Measurements from ENCODE around the gene RPS18. TPM values are rescaled to one million over a fixed set of nuclear protein-coding genes. Genes with fewer than 3 reads are reported as not detected.

Gene RPS18
- total and polyA plus RNA-seq, 9 of the 15 experiments (the other 6 are each of a cell fraction or from before 2014, with no cell fraction given), result 5,023 to 17,516 (median 8,131) TPM

GRCh38 chr6:33271468-33272274 is at the start of gene RPS18, which contains the start of gene VPS52 (continued):
- TF ChIP-seq ZNF407 (IDR thresholded peaks at IDR 0.05; ENCODE audit: low read depth), result no peak
- peak; percentile 43 for TF ChIP-seq PRPF4 (IDR thresholded peaks at IDR 0.05; ENCODE audit: insufficient read depth, low read depth, low read length, poor library complexity, severe bottlenecking)
- peak; percentile 100 for TF ChIP-seq GABPB1 (CRISPR knock-in tag; IDR thresholded peaks at IDR 0.05)
- TF ChIP-seq ELF4 (CRISPR knock-in tag; IDR thresholded peaks at IDR 0.05), result peak; percentile 3; the same call in 1 of the 2 replicates
- 0 out of 2 replicates have a peak, but pooled peaks have one; percentile 52 for TF ChIP-seq HOMEZ (CRISPR knock-in tag; IDR thresholded peaks at IDR 0.05)
- TF ChIP-seq ATF7 (IDR thresholded peaks at IDR 0.05), result peak; percentile 93
- TF ChIP-seq PATZ1 (CRISPR knock-in tag; IDR thresholded peaks at IDR 0.05; ENCODE audit: borderline replicate concordance), result no peak; the same call in 1 of the 2 replicates
- TF ChIP-seq HCFC1 (IDR thresholded peaks at IDR 0.05; ENCODE audit: low read depth, low read length), result peak; percentile 77
- TF ChIP-seq NFATC3 (IDR thresholded peaks at IDR 0.05), result 0 out of 2 replicates have a peak, but pooled peaks have one; percentile 72
- peak; percentile 91 for TF ChIP-seq TOE1 (IDR thresholded peaks at IDR 0.05; ENCODE audit: borderline replicate concordance)
- TF ChIP-seq TOE1 (CRISPR knock-in tag; IDR thresholded peaks at IDR 0.05; ENCODE audit: borderline replicate concordance, low read depth), result no peak
- TF ChIP-seq SRSF9 (IDR thresholded peaks at IDR 0.05; ENCODE audit: borderline replicate concordance, low read depth, low read length), result no peak
- TF ChIP-seq CHCHD3 (CRISPR knock-in tag; IDR thresholded peaks at IDR 0.05), result peak; percentile 91
- TF ChIP-seq SRSF3 (IDR thresholded peaks at IDR 0.05; ENCODE audit: insufficient read depth, low read length), result 0 out of 2 replicates have a peak, but pooled peaks have one; percentile 90
- peak; percentile 86 for TF ChIP-seq ZNF717 (CRISPR knock-in tag; IDR thresholded peaks at IDR 0.05)

Data from K562 (cell line).